IPS-NIHi7 (cell line): ENCODE data around the gene CRYZ.

Experiments
- DNase-seq: peaks from one replicate; pipeline ENCODE4 v3.0.0; 2012; ENCODE audit warnings: mixed read lengths; ENCODE audit errors: extremely low spot score

Gene CRYZ

DNA sequence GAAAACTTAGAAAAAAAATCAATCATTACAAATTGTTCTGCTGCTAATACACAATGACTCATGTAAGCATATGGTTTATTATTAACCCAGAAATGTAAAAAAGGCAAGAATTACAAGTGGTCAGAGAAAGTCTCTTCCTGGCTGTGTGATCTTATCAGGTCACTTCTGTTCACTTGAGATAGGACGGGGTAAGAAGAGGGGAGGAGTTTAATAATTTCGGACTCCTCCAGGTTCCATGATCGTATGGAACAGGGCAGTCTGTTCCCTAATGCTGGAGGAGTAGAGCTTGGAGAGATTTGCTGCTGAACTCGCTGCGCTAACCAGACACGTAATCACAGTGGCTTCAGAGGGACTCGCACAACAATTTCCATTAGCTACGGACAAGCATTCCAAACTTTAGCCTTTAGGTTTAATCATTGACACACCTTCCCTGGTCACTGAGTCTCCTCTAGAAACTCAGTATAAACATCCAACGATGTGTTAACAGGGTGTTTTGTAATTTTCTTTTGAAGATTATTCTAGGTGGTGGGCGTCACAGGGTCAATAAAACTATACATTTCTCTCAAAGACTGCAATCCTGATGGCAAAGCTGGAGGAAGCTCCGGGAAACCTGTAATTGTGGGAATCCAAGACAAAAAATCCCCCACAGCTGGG is 1.3 kb downstream of the CRYZ start:
- no peak for DNase-seq

DNA sequence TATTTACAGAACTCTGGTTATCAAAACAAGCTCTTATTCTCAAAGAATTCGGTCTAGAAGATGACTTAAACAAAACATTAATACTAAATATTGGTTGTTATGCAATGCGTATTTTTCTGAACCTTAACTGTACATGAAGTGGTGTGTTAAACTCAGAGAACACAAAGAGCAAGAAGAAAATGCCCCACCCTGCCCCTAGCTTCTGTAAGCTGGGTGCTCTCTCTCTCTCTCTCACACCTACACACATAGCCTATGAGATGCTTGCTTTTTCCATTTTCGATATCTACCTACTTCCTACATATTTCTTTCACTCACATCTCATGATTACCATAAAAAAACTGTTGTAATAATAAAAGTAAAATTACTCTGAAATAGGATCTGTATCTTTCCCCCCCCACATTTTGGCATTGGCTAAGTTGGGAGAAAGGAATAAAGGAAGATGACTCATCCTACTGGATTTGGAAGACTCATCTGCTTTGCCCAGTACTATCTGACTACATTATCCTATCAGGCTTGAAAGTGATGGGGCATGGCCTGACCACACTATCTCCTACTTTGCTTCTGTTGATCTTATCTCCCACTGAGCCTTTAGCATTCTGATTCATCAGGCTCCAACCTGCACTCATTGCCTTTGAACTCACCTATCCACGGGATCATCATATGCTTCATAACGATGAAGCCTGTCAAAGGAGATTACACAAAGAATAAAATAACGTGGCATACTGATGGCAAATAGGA is 2.9 kb downstream of the CRYZ start:
- DNase-seq: peak; percentile 43

DNA sequence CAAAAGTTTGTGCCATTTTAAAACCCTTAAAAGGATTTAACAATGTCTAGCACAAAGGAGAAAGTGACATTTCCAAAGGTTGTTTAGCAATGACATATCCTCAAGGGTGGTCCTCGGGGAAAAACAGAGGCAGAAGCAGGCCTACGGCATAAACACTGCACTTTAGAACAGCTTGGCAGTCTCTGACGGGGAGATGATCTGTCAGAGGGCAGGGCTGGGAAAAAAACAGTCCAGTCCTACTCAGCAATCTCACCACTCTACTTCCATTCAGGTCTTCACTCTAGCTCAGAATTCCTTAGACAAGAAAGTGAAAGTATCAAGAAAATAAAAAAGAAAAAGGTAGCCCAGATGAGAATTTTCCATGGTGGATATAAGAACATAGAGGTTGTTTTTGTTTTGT is 4.1 kb downstream of the CRYZ start:
- DNase-seq: no peak

DNA sequence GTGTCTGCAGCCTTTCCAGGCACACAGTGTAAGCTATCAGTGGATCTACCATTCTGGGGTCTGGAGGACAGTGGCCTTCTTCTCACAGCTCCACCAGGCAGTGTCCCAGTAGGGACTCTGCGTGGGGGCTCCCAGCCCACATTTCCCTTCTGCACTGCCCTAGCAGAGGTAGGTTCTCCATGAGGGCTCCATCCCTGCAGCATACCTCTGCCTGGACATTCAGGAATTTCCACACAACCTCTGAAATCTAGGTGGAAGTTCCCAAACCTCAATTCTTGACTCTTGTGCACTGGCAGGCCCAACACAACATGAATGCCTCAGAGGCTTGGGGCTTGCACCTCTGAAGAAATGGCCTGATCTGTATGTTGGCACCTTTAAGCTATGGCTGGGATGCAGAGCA is 6.8 kb downstream of the CRYZ start:
- no peak for DNase-seq

DNA sequence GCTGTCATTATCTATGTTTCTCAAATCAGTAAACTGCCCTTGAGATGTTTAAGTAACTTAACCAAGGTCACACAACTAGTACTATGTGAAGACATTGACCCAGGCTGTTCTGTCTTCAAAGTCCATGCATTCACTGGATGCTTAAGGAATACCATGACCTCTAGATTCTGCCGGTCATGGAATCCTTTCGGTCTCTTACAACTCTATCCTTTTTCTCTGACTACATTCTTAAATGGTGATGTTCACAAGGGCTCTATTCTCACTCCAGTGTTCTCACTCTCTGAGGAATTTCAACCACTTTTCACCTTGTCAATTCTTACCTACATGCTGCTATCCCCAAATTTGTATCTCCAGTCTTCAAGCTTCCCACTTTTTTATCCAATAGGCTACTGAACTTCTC is 15.2 kb downstream of the CRYZ start:
- no peak for DNase-seq

DNA sequence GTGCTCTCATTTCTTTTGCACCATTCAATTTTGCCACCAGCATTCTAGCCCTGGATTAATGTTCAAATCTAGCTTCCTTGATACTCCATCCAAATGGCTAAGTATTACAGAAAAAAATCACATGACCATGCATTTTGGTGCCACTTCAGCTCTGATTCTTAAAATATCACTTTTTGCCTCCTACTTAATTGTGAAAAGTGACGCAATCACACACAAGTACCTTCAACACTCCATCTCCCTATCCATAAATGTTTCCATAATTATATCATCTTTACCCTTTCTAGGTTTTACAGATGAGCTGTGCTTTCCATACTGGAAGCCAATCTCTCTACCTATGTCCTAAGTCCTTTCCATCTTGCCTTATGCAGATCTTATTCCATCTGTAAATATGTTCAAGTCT is 16.0 kb downstream of the CRYZ start:
- no peak for DNase-seq

DNA sequence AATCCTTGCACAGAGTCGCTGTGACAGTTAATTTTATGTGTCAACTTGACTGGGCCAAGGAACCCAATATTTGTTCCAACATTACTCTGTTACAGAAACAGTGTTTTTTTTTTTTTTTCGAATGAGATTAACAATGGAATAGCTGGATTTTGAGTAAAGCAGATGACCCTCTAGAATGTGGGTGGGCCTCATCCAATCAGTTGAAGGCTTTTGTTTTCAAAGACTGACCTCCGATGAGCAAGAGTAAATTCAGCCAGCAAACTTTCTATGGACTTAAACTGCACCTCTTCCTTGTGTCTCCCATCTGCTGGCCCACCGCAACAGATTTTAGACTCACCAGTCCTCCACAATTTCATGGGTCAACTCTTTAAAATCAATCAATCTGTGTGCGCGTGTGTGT is 17.0 kb downstream of the CRYZ start:
- no peak for DNase-seq

DNA sequence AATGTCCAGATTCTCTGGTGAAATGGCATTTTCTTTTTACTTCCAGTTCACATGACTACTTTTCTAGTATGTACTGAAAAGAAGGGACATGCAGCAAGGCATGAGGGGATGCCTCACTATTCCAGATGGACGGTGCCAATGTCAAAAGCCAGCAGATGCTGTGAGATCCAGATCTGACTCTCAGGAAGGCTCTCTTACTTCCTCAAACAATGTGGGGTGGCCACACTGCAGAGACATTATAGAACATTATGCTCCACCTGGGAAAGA is 17.7 kb downstream of the CRYZ start:
- DNase-seq: no peak

DNA sequence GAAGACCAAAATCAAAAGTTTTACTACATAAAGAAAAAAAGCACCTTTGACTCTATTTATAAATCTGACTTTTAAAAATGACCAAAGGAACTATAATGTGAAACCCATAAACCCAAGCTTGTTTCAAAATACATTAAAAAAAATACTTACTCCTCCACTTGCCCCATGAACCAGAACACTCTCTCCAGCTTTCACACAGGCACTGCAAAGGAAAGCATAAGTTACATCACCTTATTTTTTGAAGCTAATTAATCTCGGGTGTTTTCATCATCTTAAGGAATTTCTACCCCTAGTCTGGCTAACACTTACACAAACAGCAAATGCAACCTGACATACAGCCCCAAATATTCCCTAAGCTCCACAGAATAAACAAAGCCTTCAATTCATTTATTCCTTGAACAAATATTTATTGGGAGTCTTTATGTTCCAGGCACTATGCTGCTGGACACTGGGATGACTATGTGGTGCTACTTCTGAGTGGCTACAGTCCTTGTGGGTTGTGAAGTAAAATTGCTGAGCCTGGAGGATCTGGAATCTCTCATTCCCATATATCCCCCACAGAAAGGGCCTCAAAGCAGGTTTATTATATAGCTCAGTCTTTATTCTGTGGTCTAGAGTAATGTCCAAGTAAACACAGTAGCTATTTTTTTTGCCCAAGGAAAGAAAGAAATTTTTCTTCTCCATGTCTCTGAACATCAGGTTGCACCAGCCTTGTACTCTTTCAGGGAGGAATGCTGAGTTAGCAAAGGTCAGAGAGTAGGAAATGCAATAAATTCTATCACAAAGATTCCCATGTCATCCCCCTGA is 18.2 kb downstream of the CRYZ start:
- no peak for DNase-seq

DNA sequence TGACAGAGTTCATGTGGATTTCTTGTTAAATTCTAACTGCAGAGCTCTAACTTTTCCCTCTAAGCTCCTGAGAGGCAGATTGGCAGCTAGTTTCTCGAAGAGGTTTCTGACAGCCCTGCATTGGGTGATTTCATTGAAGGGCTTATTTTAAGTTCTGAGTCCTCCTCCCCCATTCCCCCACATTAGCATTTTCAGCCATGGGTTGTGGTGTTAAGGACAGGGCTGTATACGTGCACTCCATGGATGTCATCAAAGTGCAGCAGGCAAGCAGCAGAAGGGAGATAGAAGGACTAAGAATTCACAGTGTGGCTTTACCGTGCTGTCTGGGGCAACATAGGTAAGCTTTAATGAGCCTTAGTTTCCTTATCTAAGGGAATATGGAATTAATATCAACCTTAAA is 19.0 kb downstream of the CRYZ start:
- DNase-seq: no peak

DNA sequence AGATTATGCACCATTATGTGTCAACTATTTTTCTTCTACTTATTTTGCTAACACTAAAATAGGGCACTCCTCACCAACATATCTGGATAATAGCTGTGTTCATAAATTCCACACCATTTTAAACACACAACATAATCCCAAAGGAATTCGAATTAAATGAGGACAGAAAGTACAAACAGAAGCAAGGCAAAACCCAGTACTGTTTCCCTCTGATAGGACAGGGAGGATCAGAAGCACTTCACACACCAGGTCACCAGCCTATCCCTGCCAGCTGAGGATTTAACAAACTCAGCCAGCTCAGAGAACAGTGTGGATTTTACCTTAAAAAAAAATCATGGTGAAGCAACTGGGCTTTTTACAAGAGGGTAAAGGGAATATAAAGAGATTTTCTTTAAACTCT is 20.0 kb downstream of the CRYZ start:
- no peak for DNase-seq

DNA sequence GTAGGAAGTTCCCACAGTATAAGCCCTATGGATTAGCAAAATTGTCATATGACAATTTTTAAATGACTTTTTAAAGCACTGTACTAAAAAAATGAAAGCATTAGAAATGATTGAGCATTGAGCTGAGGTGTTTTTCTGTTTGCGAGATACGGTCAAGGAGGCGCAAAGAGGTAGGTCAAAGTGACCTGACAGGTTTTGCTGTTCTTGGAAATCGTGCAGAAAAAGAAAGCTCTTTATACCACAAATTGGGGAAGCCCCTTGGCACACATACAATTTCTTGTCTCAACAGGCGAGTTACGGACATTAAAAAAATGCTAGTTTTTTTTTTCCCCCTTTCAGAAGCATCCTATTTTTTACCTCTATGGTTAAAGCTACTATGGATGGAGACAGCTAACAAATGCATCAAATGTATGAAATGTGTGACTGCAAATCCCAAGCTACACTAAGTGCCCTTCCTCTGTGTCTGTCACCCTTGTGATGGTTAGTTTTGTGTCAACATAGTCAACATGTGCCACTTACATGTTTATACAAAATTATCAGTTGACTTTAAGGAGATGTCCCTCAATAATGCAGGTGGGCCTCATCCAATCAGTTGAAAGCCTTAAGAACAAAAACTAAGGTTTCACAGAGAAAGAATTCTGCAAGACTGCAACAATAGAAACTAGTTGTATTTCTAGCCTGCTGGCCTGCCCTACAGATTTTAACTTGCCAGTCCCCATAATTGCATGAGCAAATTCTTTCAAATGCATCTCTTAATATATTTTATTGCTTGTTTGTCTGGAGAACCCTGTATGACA is 29.3 kb downstream of the CRYZ start:
- no peak for DNase-seq

DNA sequence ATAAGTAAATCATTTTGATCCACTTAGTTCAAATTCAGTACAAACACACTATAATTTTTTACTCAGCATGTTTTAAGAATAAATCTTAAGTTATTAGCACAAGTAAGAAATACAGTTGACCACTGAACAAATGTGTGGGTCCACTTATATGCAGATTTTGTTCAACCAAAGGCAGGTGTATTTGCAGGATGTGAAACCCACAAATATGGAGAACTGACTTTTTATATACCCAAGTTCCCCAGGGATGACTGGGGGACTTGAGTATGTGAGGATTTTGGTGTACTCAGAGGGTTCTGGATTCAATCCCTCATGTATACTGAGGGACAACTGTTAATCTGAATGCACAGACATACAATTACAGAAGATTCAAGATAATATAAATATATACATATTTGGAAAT is 33.5 kb downstream of the CRYZ start:
- no peak for DNase-seq

DNA sequence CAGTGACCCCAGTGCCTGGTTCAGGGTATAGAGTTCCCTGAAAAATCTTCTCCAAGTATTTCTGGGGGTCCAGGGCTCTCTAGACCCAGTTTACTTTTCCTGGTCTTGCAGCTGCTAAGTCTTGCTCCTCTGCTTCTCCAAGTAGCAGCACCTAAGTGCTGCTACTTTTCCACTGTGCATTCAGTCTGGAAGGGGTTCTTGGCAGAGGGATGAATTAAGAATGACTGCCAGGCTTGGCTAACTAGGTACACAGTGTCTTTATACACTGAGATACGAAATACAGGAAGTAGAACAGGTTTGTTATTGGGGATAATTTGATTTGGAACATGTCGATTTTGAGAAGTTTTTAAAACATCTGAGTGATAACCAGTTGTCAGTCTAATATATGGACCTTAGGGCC is 35.0 kb downstream of the CRYZ start:
- DNase-seq: no peak

DNA sequence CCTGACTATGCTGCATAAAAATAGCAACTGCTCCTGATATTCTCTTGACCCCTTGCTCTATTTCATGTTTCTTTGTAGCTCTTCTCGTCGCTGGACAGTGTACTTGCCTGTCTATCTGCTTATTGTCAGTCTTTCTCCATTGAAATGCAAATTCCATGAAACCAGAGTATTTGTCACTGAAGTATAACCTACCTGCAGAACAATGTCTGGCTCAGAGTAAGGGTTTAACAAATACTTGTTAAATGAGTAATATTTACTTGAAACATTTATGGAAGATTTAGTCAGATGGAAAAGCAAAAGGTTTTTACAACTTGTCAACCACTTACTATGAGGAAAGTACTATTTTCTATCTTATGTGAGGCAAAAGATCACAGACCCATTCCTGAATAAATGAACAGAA is 39.4 kb downstream of the CRYZ start:
- DNase-seq: no peak

DNA sequence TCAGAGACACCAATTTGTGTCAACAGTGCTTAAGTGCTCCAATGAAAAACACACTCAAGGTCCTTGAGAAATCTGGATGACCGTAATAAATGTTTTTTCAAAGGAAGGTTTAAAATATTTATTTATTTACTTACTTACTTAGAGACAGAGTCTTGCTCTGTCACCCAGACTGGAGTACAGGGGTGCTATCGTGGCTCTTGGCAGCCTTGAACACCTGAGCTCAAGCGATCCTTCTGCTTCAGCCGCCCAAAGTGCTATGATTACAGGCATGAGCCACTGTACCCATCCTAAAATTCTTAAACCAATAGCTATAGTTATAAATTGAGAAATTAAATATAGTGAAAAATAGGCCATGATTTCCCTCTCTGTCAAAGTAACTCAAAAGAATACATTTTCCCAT is 41.9 kb downstream of the CRYZ start:
- no peak for DNase-seq

DNA sequence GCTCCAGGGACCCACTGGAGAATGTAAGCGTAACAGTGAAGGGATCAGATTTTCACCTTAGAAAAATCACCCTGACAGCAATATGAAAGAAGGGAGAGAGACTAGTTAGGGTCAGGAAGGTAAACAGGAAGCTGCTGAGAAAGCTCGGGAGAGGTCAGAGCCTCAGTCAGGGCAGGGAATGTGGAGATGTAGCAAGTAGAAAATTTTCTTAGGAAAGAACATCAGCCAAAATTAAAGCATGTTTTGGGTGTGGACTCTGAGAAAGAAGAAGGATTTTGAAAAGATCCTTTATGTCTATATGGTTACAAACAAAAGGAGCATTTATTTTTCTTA is 42.5 kb downstream of the CRYZ start:
- peak; percentile 15 for DNase-seq

DNA sequence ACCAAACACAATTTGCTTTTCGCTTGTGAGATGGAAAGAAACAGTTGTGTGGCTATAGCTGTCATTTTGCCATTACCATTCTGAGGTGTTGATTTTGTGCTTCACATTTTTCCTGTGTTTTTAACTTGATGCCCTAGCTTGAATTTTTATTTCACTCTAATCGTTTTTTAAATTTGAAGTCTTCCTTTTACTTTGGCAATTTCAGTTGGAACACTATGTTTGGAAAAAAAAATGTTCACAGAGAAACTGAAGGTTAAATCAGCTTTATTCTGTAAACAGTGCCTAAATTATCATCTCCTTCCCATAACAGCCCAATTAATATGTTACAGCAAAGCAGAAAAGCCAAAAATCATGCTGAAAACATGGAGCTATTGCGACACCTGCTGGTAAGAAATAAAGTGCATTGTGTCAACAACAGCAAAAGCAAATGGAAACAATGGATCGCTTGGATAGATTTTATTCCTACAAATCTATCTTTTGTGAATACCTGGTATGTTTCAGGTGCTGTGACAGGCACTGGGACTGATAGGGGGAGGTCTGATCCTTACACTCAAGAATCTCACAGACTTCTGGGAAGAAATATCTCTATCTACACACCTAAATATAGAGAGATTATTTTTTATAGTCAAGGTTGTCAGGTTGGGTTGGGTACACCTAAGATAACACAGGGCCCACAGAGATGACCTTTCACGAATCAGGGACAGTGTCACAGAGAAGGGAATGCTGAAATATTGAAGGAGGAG is 43.1 kb downstream of the CRYZ start:
- DNase-seq: peak; percentile 35

DNA sequence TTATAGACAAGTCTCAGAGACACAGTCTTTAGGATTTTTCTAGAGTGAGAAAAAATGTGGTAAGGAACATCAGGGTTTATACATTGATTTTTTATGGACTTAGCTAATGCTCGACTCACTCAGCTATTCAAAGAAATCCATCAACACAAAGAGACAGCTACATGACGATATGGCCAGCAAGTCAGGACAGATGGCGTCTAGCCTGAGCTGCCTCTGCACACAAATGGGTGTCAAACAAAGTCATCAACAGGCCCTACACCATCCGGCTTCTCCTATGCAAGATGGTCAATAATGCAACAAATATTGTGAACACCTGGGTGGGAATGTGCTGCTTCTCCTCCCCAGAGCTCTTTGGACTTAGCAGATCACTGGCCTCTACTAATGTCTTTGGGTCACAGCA is 45.9 kb downstream of the CRYZ start:
- no peak for DNase-seq

DNA sequence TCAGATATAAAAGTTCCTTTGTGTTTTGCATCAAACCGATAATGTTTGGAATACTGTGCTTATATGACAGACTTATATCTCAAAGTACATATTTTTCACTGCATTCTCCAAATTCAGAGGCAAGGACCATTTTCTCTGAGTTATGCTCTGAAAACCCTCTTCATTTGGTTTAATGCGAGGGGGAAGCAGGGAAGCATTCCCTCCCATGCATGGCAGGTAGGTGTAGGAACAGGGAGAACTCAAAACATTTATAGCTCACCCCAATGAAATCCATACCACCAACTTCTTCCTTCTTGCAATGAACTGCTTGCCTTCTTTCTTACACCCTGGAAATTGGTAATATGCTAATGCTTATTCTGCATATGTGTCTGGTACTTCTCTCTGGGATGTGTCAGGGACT is 48.5 kb downstream of the CRYZ start:
- no peak for DNase-seq

DNA sequence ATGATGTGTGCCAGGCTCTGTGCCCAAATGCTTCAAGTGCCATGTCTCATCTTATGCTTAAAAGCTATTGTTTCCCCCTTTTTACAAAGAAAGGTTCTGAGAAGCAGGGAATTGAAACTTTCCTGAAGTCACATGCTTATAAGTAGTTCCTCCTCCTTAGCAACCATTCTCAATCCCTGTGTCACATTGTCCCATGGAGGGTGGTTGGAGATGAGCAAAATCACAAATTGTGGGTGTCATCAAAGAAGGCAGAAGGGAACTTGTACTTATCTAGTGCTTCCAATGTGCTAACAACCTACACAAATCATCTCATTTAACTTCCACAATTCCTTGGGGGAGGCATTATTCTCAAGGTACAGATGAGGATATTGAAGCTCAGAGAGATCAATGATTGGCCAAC is 49.2 kb downstream of the CRYZ start:
- no peak for DNase-seq

DNA sequence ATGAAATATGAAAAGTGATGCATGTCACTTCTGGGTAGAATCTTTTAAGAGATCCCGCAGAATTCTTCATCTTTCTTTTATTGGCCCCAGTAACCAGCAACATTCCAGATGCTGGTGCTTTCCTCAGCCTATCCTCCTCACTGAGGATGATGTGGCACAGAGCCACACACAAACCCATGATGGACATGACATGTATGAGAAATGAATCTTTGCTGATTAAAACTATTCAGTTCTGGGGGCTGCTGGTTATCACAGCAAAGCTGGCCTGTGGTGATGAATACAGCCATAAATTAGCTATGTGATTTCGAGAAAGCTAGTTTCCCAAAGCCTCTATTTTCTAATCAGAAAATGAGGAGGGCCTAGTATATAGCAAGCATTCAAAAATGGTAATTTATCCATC is 51.0 kb downstream of the CRYZ start:
- DNase-seq: no peak
